ENCODE data around the gene AHSG. TPM values are rescaled to one million over a fixed set of nuclear protein-coding genes. Genes with fewer than 3 reads are reported as not detected.

AHSG gene
- total and polyA plus RNA-seq, 3 experiments from 2014 or later: not detected

GRCh38 chr3:186639778-186640472 is 27.1 kb downstream of the AHSG start, which contains the start of gene FETUB:
Gene FETUB, plus strand, starts transcription at chr3:186640399. Its CDS starts 62 bp downstream, at chr3:186640461.
- H3K4me3 Mint-ChIP-seq: no peak within 1 kb of the TSS
- Histone ChIP-seq H3K4me1 (ENCODE audit: insufficient read depth, low read length) (no peaks in the 10 kb centered on the region), H3K27ac (ENCODE audit: low read depth, low read length) (no peak within 1 kb of the TSS), H3K4me3 (ENCODE audit: low read length) (no peak within 1 kb of the TSS), H3K27me3 (ENCODE audit: insufficient read depth, low read length, poor library complexity, severe bottlenecking) (no peaks in the 10 kb centered on the region), H3K9me3 (ENCODE audit: low read length) (no peaks in the 10 kb centered on the region), H3K36me3 (ENCODE audit: insufficient read depth, low read length) (no peaks in the 10 kb centered on the region)
- CTCF ChIA-PET: no interaction called here
- no peaks in the 10 kb centered on the region for H3K36me3 Mint-ChIP-seq
- H3K9me3 Mint-ChIP-seq: no peaks in the 10 kb centered on the region
- POLR2A ChIA-PET: no interaction called here
- peaks cover 3 to 54% of the 10 kb centered on the region in 2 donors for H3K27me3 Mint-ChIP-seq
- no peaks in the 10 kb centered on the region for H3K4me1 Mint-ChIP-seq
- peak within 1 kb of the TSS in 1 of 8 donors; percentile 22 for H3K27ac Mint-ChIP-seq
- DNase-seq: no peak

- Mint-ChIP-seq H3K27ac (no peak overlapping the region), H3K27me3 (peaks cover 3 to 55% of the 10 kb centered on the region in 2 donors), H3K4me1 (no peaks in the 10 kb centered on the region), H3K4me3 (no peak overlapping the region), H3K36me3 (no peaks in the 10 kb centered on the region), H3K9me3 (no peaks in the 10 kb centered on the region)
- no peaks in the 10 kb centered on the region for H3K27me3 ChIP-seq (ENCODE audit: insufficient read depth, low read length, poor library complexity, severe bottlenecking)
- no peaks in the 10 kb centered on the region for H3K36me3 ChIP-seq (ENCODE audit: insufficient read depth, low read length)
- H3K27ac ChIP-seq (ENCODE audit: low read depth, low read length): no peak overlapping the region
- H3K9me3 ChIP-seq (ENCODE audit: low read length): no peaks in the 10 kb centered on the region
- ChIA-PET POLR2A (no interaction called here), CTCF (no interaction called here)
- H3K4me3 ChIP-seq (ENCODE audit: low read length): no peak overlapping the region
- H3K4me1 ChIP-seq (ENCODE audit: insufficient read depth, low read length): no peaks in the 10 kb centered on the region
- no peak for DNase-seq
Measured at GRCh38 chr3:186640473-186640818, 27.6 kb downstream of the AHSG start.

- Mint-ChIP-seq H3K4me1 (no peaks in the 10 kb centered on the region), H3K27me3 (peaks cover 3 to 56% of the 10 kb centered on the region in 2 donors), H3K36me3 (no peaks in the 10 kb centered on the region), H3K4me3 (no peak overlapping the region), H3K9me3 (no peaks in the 10 kb centered on the region), H3K27ac (no peak overlapping the region)
- Histone ChIP-seq H3K4me1 (ENCODE audit: insufficient read depth, low read length) (no peaks in the 10 kb centered on the region), H3K4me3 (ENCODE audit: low read length) (no peak overlapping the region), H3K27me3 (ENCODE audit: insufficient read depth, low read length, poor library complexity, severe bottlenecking) (no peaks in the 10 kb centered on the region), H3K27ac (ENCODE audit: low read depth, low read length) (no peak overlapping the region), H3K9me3 (ENCODE audit: low read length) (no peaks in the 10 kb centered on the region), H3K36me3 (ENCODE audit: insufficient read depth, low read length) (no peaks in the 10 kb centered on the region)
- CTCF ChIA-PET: interaction anchor here (1.3 kb wide), 1 partner anchor 27 kb away, joined by 3 read pairs; no protein-coding TSS in a partner anchor
- POLR2A ChIA-PET: no interaction called here
- DNase-seq: no peak
Measured at GRCh38 chr3:186640929-186641328, 28.1 kb downstream of the AHSG start.

- POLR2A ChIA-PET: no interaction called here
- Histone ChIP-seq H3K4me1 (ENCODE audit: insufficient read depth, low read length) (no peaks in the 10 kb centered on the region), H3K4me3 (ENCODE audit: low read length) (no peak overlapping the region), H3K27ac (ENCODE audit: low read depth, low read length) (no peak overlapping the region), H3K27me3 (ENCODE audit: insufficient read depth, low read length, poor library complexity, severe bottlenecking) (no peaks in the 10 kb centered on the region), H3K36me3 (ENCODE audit: insufficient read depth, low read length) (no peaks in the 10 kb centered on the region), H3K9me3 (ENCODE audit: low read length) (no peaks in the 10 kb centered on the region)
- no peak for DNase-seq
- Mint-ChIP-seq H3K27ac (no peak overlapping the region), H3K4me1 (no peaks in the 10 kb centered on the region), H3K27me3 (peaks cover 3 to 51% of the 10 kb centered on the region in 2 donors), H3K9me3 (no peaks in the 10 kb centered on the region), H3K36me3 (no peaks in the 10 kb centered on the region), H3K4me3 (no peak overlapping the region)
- CTCF ChIA-PET: interaction anchor here (1.3 kb wide), 1 partner anchor 28 kb away, joined by 3 read pairs; no protein-coding TSS in a partner anchor
Measured at GRCh38 chr3:186642014-186642413, 29.2 kb downstream of the AHSG start.

GRCh38 chr3:186643493-186643892 is 30.6 kb downstream of the AHSG start:
- H3K4me3 ChIP-seq (ENCODE audit: low read length): no peak overlapping the region
- H3K27me3 Mint-ChIP-seq: peaks cover 0 to 47% of the 10 kb centered on the region in 2 donors
- no peak overlapping the region for H3K27ac ChIP-seq (ENCODE audit: low read depth, low read length)
- peak overlapping the region in 1 of 8 donors; percentile 10 for H3K27ac Mint-ChIP-seq
- H3K4me1 Mint-ChIP-seq: no peaks in the 10 kb centered on the region
- no peak for DNase-seq
- H3K4me3 Mint-ChIP-seq: no peak overlapping the region
- ChIA-PET POLR2A (no interaction called here), CTCF (no interaction called here)
- H3K9me3 ChIP-seq (ENCODE audit: low read length): no peaks in the 10 kb centered on the region
- no peaks in the 10 kb centered on the region for H3K4me1 ChIP-seq (ENCODE audit: insufficient read depth, low read length)
- no peaks in the 10 kb centered on the region for H3K27me3 ChIP-seq (ENCODE audit: insufficient read depth, low read length, poor library complexity, severe bottlenecking)
- no peaks in the 10 kb centered on the region for H3K9me3 Mint-ChIP-seq
- no peaks in the 10 kb centered on the region for H3K36me3 Mint-ChIP-seq
- no peaks in the 10 kb centered on the region for H3K36me3 ChIP-seq (ENCODE audit: insufficient read depth, low read length)

- Histone ChIP-seq H3K27ac (ENCODE audit: low read depth, low read length) (no peak overlapping the region), H3K9me3 (ENCODE audit: low read length) (no peaks in the 10 kb centered on the region), H3K36me3 (ENCODE audit: insufficient read depth, low read length) (no peaks in the 10 kb centered on the region), H3K27me3 (ENCODE audit: insufficient read depth, low read length, poor library complexity, severe bottlenecking) (no peaks in the 10 kb centered on the region), H3K4me3 (ENCODE audit: low read length) (no peak overlapping the region), H3K4me1 (ENCODE audit: insufficient read depth, low read length) (no peaks in the 10 kb centered on the region)
- H3K4me1 Mint-ChIP-seq: no peaks in the 10 kb centered on the region
- no peak for DNase-seq
- H3K27ac Mint-ChIP-seq: no peak overlapping the region
- peaks cover 0 to 50% of the 10 kb centered on the region in 2 donors for H3K27me3 Mint-ChIP-seq
- ChIA-PET POLR2A (no interaction called here), CTCF (no interaction called here)
- H3K36me3 Mint-ChIP-seq: no peaks in the 10 kb centered on the region
- H3K4me3 Mint-ChIP-seq: no peak overlapping the region
- H3K9me3 Mint-ChIP-seq: no peaks in the 10 kb centered on the region
Measured at GRCh38 chr3:186644683-186645082, 31.8 kb downstream of the AHSG start.

- no peaks in the 10 kb centered on the region for H3K36me3 ChIP-seq (ENCODE audit: insufficient read depth, low read length)
- CTCF ChIA-PET: no interaction called here
- H3K36me3 Mint-ChIP-seq: no peaks in the 10 kb centered on the region
- POLR2A ChIA-PET: no interaction called here
- H3K4me1 ChIP-seq (ENCODE audit: insufficient read depth, low read length): no peaks in the 10 kb centered on the region
- H3K27ac ChIP-seq (ENCODE audit: low read depth, low read length): no peak overlapping the region
- H3K4me3 Mint-ChIP-seq: no peak overlapping the region
- H3K27ac Mint-ChIP-seq: no peak overlapping the region
- no peak for DNase-seq
- H3K27me3 ChIP-seq (ENCODE audit: insufficient read depth, low read length, poor library complexity, severe bottlenecking): no peaks in the 10 kb centered on the region
- peaks cover under 1 to 49% of the 10 kb centered on the region in 2 donors for H3K27me3 Mint-ChIP-seq
- H3K4me3 ChIP-seq (ENCODE audit: low read length): no peak overlapping the region
- no peaks in the 10 kb centered on the region for H3K4me1 Mint-ChIP-seq
- no peaks in the 10 kb centered on the region for H3K9me3 Mint-ChIP-seq
- H3K9me3 ChIP-seq (ENCODE audit: low read length): no peaks in the 10 kb centered on the region
Measured at GRCh38 chr3:186646106-186646505, 33.2 kb downstream of the AHSG start.

GRCh38 chr3:186646841-186647240 is 34.0 kb downstream of the AHSG start:
- Mint-ChIP-seq H3K27ac (no peak overlapping the region), H3K9me3 (no peaks in the 10 kb centered on the region), H3K4me1 (no peaks in the 10 kb centered on the region), H3K27me3 (peaks cover 3 to 50% of the 10 kb centered on the region in 2 donors), H3K4me3 (no peak overlapping the region), H3K36me3 (no peaks in the 10 kb centered on the region)
- no peaks in the 10 kb centered on the region for H3K9me3 ChIP-seq (ENCODE audit: low read length)
- no peak overlapping the region for H3K4me3 ChIP-seq (ENCODE audit: low read length)
- CTCF ChIA-PET: no interaction called here
- H3K27ac ChIP-seq (ENCODE audit: low read depth, low read length): no peak overlapping the region
- no peak for DNase-seq
- no peaks in the 10 kb centered on the region for H3K27me3 ChIP-seq (ENCODE audit: insufficient read depth, low read length, poor library complexity, severe bottlenecking)
- no peaks in the 10 kb centered on the region for H3K4me1 ChIP-seq (ENCODE audit: insufficient read depth, low read length)
- H3K36me3 ChIP-seq (ENCODE audit: insufficient read depth, low read length): no peaks in the 10 kb centered on the region
- POLR2A ChIA-PET: no interaction called here

Measured in CD8-positive, alpha-beta memory T cell (primary cell).